ENCODE data around the gene ZPR1.
A peak's percentile ranks its signal among the peaks of the same experiment; 100 is the strongest.

ZPR1 gene

DNA sequence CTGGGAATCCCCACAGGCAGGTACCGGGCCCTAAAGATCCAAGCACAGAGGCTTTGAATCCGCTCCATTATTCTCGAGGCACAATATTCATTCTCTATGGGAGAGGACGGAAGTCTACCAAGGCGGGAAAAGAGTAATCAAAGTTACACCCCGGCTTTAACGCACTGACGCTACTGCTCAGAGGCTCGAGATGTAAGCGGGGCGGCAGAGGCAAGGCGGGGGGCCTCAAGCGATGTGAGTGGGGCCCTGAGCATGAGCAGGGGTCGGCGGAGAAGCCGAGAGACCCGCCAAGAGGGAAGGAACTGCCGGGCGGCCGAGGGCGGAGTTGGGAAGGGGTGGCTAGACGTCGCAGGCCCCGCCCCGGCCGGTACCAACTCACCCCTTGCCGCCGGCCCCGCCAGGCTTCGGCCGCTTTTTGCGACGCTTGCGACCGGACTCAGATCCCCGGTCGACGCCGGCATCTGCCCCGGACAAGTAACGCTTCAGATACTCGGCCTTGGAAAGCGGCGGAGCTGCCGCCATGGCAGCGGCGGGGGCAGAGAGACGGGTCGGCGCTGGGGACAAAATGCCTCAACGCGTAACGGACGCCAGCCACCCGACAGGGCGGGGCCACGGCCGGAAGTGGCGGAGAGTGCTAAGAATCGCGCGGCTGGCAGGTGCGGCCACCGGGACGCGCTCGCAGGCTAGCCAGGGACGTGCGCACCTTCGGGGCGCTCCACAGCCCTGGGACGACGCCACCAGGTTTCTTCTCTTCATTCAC lies 15.2 kb downstream of the ZPR1 start, which contains the start of gene BUD13 (continued):
- TF ChIP-seq REST (tag by site-specific recombination; IDR thresholded peaks at IDR 0.05), result no peak
- TF ChIP-seq ZNF155 (tag by site-specific recombination; IDR thresholded peaks at IDR 0.05), result no peak
- TF ChIP-seq ZNF449 (tag by site-specific recombination; IDR thresholded peaks at IDR 0.05), result no peak
- TF ChIP-seq ZNF266 (tag by site-specific recombination; IDR thresholded peaks at IDR 0.05; ENCODE audit: low read depth), result no peak
- TF ChIP-seq ZNF112 (tag by site-specific recombination; IDR thresholded peaks at IDR 0.05), result no peak
- TF ChIP-seq KLF10 (tag by site-specific recombination; IDR thresholded peaks at IDR 0.05), result no peak
- peak; percentile 55; the same call in 1 of the 2 replicates for TF ChIP-seq ZNF639 (tag by site-specific recombination; IDR thresholded peaks at IDR 0.05)
- TF ChIP-seq MZF1 (tag by site-specific recombination; IDR thresholded peaks at IDR 0.05; ENCODE audit: borderline replicate concordance), result no peak
- no peak for TF ChIP-seq ZNF624 (tag by site-specific recombination; IDR thresholded peaks at IDR 0.05)
- TF ChIP-seq ZNF132 (tag by site-specific recombination; IDR thresholded peaks at IDR 0.05; ENCODE audit: borderline replicate concordance), result no peak
- no peak for TF ChIP-seq ZNF677 (tag by site-specific recombination; IDR thresholded peaks at IDR 0.05)
- TF ChIP-seq, protein P1, sequence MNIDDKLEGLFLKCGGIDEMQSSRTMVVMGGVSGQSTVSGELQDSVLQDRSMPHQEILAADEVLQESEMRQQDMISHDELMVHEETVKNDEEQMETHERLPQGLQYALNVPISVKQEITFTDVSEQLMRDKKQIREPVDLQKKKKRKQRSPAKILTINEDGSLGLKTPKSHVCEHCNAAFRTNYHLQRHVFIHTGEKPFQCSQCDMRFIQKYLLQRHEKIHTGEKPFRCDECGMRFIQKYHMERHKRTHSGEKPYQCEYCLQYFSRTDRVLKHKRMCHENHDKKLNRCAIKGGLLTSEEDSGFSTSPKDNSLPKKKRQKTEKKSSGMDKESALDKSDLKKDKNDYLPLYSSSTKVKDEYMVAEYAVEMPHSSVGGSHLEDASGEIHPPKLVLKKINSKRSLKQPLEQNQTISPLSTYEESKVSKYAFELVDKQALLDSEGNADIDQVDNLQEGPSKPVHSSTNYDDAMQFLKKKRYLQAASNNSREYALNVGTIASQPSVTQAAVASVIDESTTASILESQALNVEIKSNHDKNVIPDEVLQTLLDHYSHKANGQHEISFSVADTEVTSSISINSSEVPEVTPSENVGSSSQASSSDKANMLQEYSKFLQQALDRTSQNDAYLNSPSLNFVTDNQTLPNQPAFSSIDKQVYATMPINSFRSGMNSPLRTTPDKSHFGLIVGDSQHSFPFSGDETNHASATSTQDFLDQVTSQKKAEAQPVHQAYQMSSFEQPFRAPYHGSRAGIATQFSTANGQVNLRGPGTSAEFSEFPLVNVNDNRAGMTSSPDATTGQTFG (tag by site-specific recombination; IDR thresholded peaks at IDR 0.05; ENCODE audit: borderline replicate concordance), result no peak
- TF ChIP-seq, protein P2, sequence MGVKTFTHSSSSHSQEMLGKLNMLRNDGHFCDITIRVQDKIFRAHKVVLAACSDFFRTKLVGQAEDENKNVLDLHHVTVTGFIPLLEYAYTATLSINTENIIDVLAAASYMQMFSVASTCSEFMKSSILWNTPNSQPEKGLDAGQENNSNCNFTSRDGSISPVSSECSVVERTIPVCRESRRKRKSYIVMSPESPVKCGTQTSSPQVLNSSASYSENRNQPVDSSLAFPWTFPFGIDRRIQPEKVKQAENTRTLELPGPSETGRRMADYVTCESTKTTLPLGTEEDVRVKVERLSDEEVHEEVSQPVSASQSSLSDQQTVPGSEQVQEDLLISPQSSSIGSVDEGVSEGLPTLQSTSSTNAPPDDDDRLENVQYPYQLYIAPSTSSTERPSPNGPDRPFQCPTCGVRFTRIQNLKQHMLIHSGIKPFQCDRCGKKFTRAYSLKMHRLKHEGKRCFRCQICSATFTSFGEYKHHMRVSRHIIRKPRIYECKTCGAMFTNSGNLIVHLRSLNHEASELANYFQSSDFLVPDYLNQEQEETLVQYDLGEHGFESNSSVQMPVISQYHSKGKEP (tag by site-specific recombination; IDR thresholded peaks at IDR 0.05), result no peak
- peak; percentile 94 for TF ChIP-seq HIC1 (tag by site-specific recombination; IDR thresholded peaks at IDR 0.05)
- no peak for TF ChIP-seq ZNF174 (tag by site-specific recombination; IDR thresholded peaks at IDR 0.05)
- TF ChIP-seq ZNF24 (tag by site-specific recombination; IDR thresholded peaks at IDR 0.05), result peak; percentile 56; the same call in 1 of the 2 replicates
- peak; percentile 94 for TF ChIP-seq YY1 (tag by site-specific recombination; IDR thresholded peaks at IDR 0.05)
- 0 out of 2 replicates have a peak, but pooled peaks have one; percentile 39 for TF ChIP-seq ZBTB48 (tag by site-specific recombination; IDR thresholded peaks at IDR 0.05)
- TF ChIP-seq ZNF623 (tag by site-specific recombination; IDR thresholded peaks at IDR 0.05), result no peak
- no peak for TF ChIP-seq ZNF785 (tag by site-specific recombination; IDR thresholded peaks at IDR 0.05)
- no peak for TF ChIP-seq ZNF626 (tag by site-specific recombination; IDR thresholded peaks at IDR 0.05)
- TF ChIP-seq ZNF37A (tag by site-specific recombination; IDR thresholded peaks at IDR 0.05), result no peak
- peak; percentile 50; the same call in 1 of the 2 replicates for TF ChIP-seq OVOL3 (tag by site-specific recombination; IDR thresholded peaks at IDR 0.05)
